Fibroblast of upper back skin (primary cell): ENCODE measurements around the gene ANO2.

Experiments
- DNase-seq: peaks from one replicate; pipeline ENCODE4 v3.0.0-alpha.2; 2013

Gene ANO2

GRCh38 chr12:5808981-5809380 is 136.1 kb downstream of the ANO2 start:
- peak; percentile 99 for DNase-seq

DNA sequence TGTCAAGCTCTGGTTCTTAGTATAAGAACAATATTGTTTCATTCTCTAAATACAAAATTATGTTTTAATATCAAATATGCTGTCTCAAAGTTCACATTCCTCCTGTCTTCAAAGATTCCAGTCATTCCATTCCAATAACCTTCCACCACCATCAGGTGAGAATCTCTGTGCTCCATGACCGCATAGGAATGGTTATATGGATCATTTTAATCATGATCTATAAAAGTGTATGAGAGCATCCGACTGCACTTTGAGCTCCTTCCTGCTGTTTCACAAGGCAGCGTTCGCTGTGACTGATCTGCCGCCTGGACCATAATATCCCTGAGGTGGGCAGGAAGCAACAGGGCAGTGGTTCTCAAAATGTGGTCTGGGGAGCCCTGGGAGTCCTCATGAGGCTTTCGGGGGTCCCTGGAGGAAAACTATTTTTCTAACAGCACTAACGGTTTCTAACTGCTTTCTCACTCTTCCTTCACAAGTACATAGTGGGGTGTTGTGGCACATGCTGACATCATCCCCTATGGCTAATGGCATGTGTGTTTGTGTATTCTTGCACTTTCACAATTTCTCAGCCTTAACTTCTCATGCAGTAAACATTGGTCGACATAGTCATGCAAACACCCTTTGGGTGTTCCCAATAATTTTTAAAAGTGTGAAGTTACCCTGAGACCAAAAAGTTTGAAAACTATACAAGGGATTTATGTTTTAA is 137.4 kb downstream of the ANO2 start:
- DNase-seq, result peak; percentile 88

- peak; percentile 96 for DNase-seq
These were observed 138.0 kb downstream of the ANO2 start for GRCh38 chr12:5807090-5807414.

GRCh38 chr12:5806371-5807089 is 138.5 kb downstream of the ANO2 start:
- DNase-seq, result peak; percentile 63

DNA sequence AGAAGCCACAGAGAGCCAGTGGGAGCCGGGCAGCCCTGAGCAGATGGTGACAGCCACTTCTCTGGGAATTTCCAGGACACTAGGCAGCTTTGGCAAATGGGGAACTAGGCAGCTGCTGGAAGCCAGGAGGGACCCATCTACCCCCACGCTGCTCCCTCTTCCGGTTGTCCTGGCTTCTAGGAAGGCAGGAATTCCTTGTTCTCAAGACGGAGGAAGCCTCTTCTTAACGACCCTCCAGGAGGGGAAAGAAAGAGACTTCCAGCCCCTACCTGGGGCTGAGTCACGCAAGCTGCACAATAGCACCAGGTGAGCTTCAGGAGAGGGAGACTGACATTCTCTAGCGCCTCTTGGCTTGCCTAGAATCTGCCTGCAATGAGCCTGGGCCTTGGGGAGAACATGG is 141.5 kb downstream of the ANO2 start:
- DNase-seq, result no peak

DNA sequence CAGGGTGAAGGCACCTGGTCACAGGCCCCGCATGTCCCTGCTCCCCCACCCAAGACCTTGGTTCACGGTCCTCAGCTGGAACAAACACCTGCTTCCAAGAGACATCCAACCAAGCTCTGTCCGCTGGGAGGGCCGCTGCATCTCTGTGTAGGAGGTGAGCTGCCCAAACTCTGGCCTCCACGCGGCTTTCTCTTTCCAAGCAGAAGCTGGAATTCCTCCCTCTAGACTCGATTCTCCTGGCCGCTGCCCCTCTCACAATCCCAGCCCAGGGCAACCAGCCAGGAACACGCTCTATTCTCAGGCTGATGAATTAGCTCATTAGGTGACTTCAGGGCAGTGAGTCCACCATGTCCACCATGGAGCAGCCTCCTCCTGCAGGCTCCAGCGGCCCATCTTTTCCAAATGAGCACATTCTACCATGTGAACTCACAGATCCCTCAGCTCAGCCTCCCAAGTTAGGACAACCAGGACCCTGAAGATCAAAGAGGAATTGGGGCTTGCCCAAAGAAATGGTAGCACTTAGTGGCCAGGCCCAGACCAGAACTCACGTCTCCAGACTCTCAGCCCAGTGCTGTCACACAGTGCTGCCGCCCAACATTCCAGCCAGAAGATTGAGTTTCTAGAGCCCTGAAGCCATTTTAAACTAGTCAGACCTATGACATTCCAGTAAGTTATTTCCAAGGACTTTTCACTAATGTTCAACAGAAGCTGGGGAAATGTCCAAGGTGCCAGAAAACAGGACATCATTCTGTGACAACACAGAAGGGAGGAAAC is 146.6 kb downstream of the ANO2 start:
- DNase-seq, result no peak

DNA sequence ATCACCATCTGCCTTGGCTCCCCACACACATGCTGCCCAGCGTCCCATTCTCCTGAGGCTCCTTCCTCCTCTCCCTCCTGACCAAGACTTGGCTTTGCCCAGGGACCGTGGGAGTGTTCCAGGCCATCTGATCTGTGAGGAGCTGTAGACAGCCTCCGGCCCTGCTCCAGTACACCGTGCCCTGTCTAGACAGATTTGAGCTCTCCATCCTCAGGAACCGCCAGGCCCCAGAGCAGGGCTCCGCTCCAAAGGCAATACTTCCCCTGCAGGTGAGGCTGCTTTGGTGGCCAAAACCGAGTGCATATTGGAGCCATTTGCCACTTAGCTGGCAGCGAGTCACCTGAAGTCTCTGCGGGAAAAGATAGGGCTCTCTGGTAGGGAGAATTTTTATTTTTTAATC is 147.4 kb downstream of the ANO2 start:
- DNase-seq, result no peak

DNA sequence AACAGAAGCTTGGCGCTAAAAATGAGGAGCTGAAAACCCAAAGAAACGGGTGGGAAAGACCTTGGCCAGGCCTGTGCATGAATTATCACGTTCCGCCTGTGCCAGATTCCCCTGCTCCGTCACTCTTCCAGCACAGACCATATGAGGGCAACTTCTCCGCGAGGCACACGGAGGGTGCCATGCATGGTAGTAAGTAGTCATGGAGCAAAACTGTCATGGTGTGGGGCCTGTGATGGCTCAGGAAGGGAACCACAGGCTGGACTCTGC is 148.2 kb downstream of the ANO2 start:
- no peak for DNase-seq

- peak; percentile 61 for DNase-seq
These were observed 148.7 kb downstream of the ANO2 start for GRCh38 chr12:5796171-5796958.

DNA sequence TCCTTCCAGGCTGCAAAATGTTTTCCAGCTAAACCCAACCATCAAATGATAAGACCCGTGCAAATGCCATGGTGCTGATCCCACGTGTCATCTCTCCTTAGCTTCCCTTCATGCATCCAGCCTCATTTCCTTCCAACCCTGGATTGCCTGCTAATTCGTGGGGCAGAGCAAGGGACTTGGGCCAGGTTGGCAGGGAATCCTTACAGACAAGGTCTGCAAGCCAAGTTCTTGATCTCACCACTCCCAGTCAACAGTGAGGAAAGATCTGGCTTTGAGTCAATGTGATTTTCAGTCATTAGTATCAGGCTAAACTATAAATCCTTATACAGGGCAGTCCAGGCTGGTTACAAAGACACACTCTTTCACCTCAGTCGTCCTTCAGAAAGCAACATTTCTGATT is 150.9 kb downstream of the ANO2 start:
- DNase-seq, result no peak

- DNase-seq, result peak; percentile 70
These were observed 152.7 kb downstream of the ANO2 start for GRCh38 chr12:5792343-5792742.

- peak; percentile 56 for DNase-seq
These were observed 155.5 kb downstream of the ANO2 start for GRCh38 chr12:5789469-5789968.

DNA sequence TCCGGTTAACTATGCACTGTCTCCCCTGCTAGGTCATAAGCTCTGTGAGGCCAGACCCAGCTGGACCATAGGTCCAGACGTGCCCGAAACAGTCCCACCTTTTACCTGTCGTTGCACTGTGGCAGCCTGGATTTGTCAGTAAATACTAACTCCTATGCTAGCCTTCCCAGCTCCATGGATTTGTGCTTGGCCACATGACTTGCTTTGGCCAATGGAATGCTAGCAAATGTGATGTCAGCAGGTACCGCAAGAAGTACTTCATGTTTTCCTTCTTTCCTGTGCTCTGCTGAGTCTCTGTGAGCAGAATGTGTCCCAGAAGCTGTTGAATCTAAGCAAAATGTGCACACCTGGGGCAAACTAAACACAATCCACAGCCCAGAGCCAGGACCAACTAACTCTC is 157.2 kb downstream of the ANO2 start:
- no peak for DNase-seq

- DNase-seq, result no peak
These were observed 159.5 kb downstream of the ANO2 start for GRCh38 chr12:5785601-5786000.

DNA sequence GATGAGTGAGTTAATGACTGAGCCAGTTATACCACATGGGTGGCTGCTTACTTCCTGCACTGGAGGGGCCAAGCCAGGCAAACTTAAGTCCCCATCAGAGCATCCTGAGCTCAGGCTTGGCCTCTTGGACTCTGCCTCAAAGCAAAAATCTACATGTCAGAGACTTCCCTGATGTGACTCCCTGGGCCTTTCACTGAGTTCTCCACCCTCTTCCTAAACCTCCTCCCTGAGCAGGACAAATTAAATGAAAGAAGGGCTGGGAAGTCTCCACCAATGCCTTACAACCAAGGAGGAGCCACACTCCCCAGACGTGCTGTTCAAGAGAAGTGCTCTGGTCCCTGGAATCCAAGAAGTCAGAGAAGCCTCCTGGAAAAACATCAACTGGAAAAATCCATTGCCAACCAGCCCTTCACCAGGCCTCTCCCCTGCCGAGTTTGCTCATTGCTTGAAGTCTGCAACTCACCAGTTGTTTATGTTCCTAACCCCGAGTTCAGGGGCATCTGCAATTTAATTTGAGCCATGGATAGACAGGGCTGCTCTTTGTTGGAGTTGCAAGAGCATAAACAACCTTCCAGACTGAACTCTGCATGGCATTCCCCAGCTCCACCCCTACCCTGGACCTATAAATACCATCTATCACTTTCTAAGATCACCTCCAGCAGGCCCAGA is 160.5 kb downstream of the ANO2 start:
- no peak for DNase-seq

DNA sequence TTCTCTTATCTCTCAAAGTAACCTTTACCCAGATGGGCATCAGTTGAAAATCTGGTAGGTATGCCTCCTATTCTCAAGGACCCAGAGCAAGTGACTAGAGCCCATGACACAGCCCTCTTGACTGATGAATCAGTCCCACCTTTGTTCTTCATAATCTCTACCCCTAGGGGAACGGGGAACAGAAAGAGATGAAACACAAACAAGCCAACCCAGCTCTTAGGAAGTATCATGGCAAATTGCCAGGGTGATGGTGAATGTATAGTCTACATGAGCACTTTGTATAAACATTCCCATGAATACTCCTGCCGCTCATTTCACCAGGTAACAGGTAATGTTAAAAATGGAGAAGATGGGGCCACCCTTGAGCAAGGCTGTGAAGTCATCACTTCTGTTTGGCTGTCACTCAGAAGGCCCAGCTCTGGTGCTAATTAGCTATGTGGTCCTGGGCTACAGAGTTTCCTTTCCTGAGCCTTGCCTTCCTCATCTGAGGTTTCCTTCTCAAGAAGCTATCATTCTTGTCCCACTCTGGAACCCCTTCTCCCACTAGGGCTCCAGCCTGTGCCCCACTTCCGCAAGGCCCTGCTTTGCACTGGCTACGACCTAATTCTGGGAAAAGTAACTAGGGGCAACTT is 161.7 kb downstream of the ANO2 start:
- no peak for DNase-seq

GRCh38 chr12:5780536-5780935 is 164.5 kb downstream of the ANO2 start:
- DNase-seq, result no peak

GRCh38 chr12:5779401-5779800 is 165.7 kb downstream of the ANO2 start:
- DNase-seq, result no peak

GRCh38 chr12:5778821-5779220 is 166.2 kb downstream of the ANO2 start:
- DNase-seq, result no peak

DNA sequence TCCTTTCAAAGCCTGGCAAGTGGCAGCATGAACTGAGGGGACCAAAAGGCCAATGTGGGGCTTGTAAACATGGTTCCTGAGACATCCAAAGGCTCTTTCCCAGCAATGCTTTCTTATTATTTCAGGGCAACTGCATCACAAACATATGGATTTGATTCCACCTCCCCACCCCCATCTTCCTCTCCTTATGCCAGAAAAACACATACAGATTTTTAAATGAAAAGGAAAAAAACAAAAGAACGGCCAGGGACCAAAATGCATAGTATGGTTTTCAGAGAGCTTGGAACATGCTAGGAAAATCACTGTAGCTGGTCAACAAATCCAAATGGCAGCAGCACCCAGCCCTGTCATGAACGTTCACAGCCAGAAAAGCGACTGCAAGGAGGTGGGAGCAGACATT is 167.6 kb downstream of the ANO2 start:
- DNase-seq, result peak; percentile 24

GRCh38 chr12:5776091-5776490 is 169.0 kb downstream of the ANO2 start:
- no peak for DNase-seq

- DNase-seq, result no peak
These were observed 171.5 kb downstream of the ANO2 start for GRCh38 chr12:5773550-5773949.
